Measurements from ENCODE around the gene CASP4. TPM values are rescaled to one million over a fixed set of nuclear protein-coding genes. Genes with fewer than 3 reads are reported as not detected.
"Not testable (repeated sequence)": the region's sequence is repeated elsewhere in the genome, so short reads cannot be mapped to it uniquely, and the experiment has no call there.

Gene CASP4
- total RNA-seq, 4 donors from 2014 or later = 21.3 to 107 (median 23.2) TPM

DNA sequence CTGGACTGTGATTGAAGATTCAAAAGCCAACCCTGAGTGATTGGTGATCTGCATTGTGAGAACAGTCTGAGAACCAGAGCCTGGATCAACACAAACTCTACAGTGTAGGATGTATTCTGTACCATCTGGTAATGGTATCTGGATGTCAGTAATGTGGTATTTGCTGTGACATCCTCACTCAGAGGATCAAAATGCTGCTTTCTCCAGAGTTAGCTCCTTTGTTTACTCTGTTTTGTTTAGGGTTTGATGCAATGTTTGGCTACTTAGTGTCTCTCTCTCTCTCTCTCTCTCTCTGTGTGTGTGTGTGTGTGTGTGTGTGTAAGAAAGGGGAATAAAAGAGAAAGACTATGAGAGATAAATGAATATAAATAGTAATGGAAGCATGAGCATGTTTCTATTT is 24.3 kb downstream of the CASP4 start:
- no peaks in the 10 kb centered on the region for H3K27me3 ChIP-seq
- TF ChIP-seq, protein P1, sequence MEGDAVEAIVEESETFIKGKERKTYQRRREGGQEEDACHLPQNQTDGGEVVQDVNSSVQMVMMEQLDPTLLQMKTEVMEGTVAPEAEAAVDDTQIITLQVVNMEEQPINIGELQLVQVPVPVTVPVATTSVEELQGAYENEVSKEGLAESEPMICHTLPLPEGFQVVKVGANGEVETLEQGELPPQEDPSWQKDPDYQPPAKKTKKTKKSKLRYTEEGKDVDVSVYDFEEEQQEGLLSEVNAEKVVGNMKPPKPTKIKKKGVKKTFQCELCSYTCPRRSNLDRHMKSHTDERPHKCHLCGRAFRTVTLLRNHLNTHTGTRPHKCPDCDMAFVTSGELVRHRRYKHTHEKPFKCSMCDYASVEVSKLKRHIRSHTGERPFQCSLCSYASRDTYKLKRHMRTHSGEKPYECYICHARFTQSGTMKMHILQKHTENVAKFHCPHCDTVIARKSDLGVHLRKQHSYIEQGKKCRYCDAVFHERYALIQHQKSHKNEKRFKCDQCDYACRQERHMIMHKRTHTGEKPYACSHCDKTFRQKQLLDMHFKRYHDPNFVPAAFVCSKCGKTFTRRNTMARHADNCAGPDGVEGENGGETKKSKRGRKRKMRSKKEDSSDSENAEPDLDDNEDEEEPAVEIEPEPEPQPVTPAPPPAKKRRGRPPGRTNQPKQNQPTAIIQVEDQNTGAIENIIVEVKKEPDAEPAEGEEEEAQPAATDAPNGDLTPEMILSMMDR (IDR thresholded peaks at IDR 0.05) = no peak
- TF ChIP-seq EP300 (IDR thresholded peaks at IDR 0.05) (no peak), POLR2AphosphoS5 (IDR thresholded peaks at IDR 0.05) (no peak), POLR2A (IDR thresholded peaks at IDR 0.05; ENCODE audit: low read depth) (no peak)
- no peak overlapping the region for H3K27ac ChIP-seq (replicated peaks in 1 of 4)
- intact Hi-C loops (cut with DNase I) = no loop called here
- H3K4me1 ChIP-seq = no peaks in the 10 kb centered on the region
- peaks cover 0 to 57% (median 22%) of the 10 kb centered on the region in 4 donors for H3K36me3 ChIP-seq
- DNase-seq (ENCODE audit: extremely low spot score) = no peak
- H3K4me3 ChIP-seq = no peak overlapping the region
- no peaks in the 10 kb centered on the region for H3K9me3 ChIP-seq

DNA sequence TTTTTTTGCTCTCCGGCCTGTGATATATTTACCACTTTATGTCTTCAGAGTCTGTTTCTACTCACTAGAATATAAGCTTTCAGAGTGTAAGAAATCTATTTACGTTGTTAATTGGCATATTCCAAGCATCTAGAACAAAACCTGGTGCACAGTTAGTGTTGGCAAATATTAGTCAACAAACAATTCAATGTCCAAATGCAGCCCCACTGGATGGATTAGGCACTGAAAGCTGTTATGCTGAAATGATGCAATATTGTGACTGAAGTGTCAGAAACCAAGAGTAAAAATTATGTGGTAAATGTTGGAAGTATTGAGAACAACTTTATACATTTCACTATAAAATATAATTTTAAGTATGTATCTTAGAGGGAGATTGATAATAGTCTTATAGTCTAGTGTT is 24.8 kb downstream of the CASP4 start:
- H3K4me3 ChIP-seq = no peak overlapping the region
- H3K36me3 ChIP-seq = peaks cover 0 to 51% (median 18%) of the 10 kb centered on the region in 4 donors
- intact Hi-C loops (cut with DNase I) = no loop called here
- H3K27ac ChIP-seq (replicated peaks in 1 of 4) = no peak overlapping the region
- H3K27me3 ChIP-seq = no peaks in the 10 kb centered on the region
- no peak for DNase-seq (ENCODE audit: extremely low spot score)
- H3K4me1 ChIP-seq = no peaks in the 10 kb centered on the region
- WGBS = 47% methylated on average over 2 of the region's 2 CpGs
- H3K9me3 ChIP-seq = no peaks in the 10 kb centered on the region
- TF ChIP-seq POLR2A (IDR thresholded peaks at IDR 0.05; ENCODE audit: low read depth) (no peak), POLR2AphosphoS5 (IDR thresholded peaks at IDR 0.05) (no peak), EP300 (IDR thresholded peaks at IDR 0.05) (no peak)
- TF ChIP-seq, protein P1 (IDR thresholded peaks at IDR 0.05) = no peak

- no peaks in the 10 kb centered on the region for H3K27me3 ChIP-seq
- H3K4me3 ChIP-seq = no peak overlapping the region
- WGBS = 67% methylated on average over 1 of the region's 1 CpG
- no peak overlapping the region for H3K27ac ChIP-seq (replicated peaks in 1 of 4)
- no peak for TF ChIP-seq EP300 (IDR thresholded peaks at IDR 0.05)
- TF ChIP-seq POLR2AphosphoS5 (IDR thresholded peaks at IDR 0.05) = no peak
- TF ChIP-seq POLR2A (IDR thresholded peaks at IDR 0.05; ENCODE audit: low read depth) = no peak
- TF ChIP-seq, protein P1 (IDR thresholded peaks at IDR 0.05) = no peak
- no peaks in the 10 kb centered on the region for H3K9me3 ChIP-seq
- no peaks in the 10 kb centered on the region for H3K4me1 ChIP-seq
- intact Hi-C loops (cut with DNase I) = no loop called here
- DNase-seq (ENCODE audit: extremely low spot score) = no peak
- no peaks in the 10 kb centered on the region for H3K36me3 ChIP-seq
Observed at GRCh38 chr11:104934594-104934993, 33.8 kb downstream of the CASP4 start.

- H3K27ac ChIP-seq (replicated peaks in 1 of 4); H3K9me3 ChIP-seq; DNase-seq (ENCODE audit: extremely low spot score); H3K36me3 ChIP-seq; H3K4me3 ChIP-seq; H3K27me3 ChIP-seq; H3K4me1 ChIP-seq; intact Hi-C loops (cut with DNase I): not testable (repeated sequence)
- 97% methylated on average over 3 of the region's 3 CpGs for WGBS
Observed at GRCh38 chr11:104934073-104934472, 34.3 kb downstream of the CASP4 start.

DNA sequence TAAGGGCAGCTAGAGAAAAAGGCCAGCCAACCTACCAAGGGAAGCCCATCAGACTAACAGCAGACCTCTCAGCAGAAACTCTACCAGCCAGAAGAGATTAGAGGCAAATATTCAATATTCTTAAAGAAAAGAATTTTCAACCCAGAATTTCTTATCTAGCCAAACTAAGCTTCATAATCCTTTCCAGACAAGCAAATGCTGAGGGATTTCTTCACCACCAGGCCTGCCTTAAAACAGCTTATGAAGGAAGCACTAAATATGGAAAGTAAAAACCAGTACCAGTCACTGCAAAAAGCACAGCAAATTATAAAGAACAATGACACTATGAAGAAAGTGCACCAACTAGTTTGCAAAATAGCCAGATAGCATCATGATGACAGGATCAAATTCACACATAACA is 39.6 kb downstream of the CASP4 start:
- intact Hi-C loops (cut with DNase I) = no loop called here
- Histone ChIP-seq H3K9me3 (peaks cover 0 to 7% (median 3%) of the 10 kb centered on the region in 4 donors), H3K27me3 (no peaks in the 10 kb centered on the region), H3K27ac (replicated peaks in 1 of 4) (no peak overlapping the region), H3K36me3 (no peaks in the 10 kb centered on the region), H3K4me1 (no peaks in the 10 kb centered on the region), H3K4me3 (no peak overlapping the region)
- no peak for DNase-seq (ENCODE audit: extremely low spot score)
- TF ChIP-seq EP300 (IDR thresholded peaks at IDR 0.05) (no peak), POLR2A (IDR thresholded peaks at IDR 0.05; ENCODE audit: low read depth) (no peak), POLR2AphosphoS5 (IDR thresholded peaks at IDR 0.05) (no peak)
- TF ChIP-seq, protein P1 (IDR thresholded peaks at IDR 0.05) = no peak

Measured in esophagus muscularis mucosa (tissue), 4 donors.